SU-DHL-6 (cell line): Measurements from ENCODE around the gene COQ9.

ENCODE experiments used
- H2AFZ ChIP-seq: fragments of 200-600 bp; sonication (generic); 2 replicates; pipeline ENCODE4 v1.6.1; 2014; ENCODE audit warnings: low read depth, mild to moderate bottlenecking, moderate library complexity, mixed read lengths, antibody characterized with exemption, low read length; ENCODE audit not compliant: severe bottlenecking
- H3F3A ChIP-seq: fragments of 200-600 bp; shearing (Covaris generic); 2 replicates; pipeline ENCODE4 v1.6.0; 2016; ENCODE audit warnings: antibody characterized with exemption, mild to moderate bottlenecking; ENCODE audit not compliant: insufficient read depth
- H3K27ac ChIP-seq: fragments of 200-600 bp; sonication (generic); 2 replicates; pipeline ENCODE4 v1.5.1; 2016; ENCODE audit warnings: low read depth, mild to moderate bottlenecking, low read length, moderate library complexity, mixed read lengths
- H3K27me3 ChIP-seq: fragments of 200-600 bp; sonication (generic), shearing (Covaris generic); 2 replicates; pipeline ENCODE4 v1.6.0; 2014; ENCODE audit warnings: mild to moderate bottlenecking, low read length
- H3K36me3 ChIP-seq: fragments of 200-600 bp; sonication (generic); 2 replicates; pipeline ENCODE4 v1.6.1; 2014; ENCODE audit warnings: mild to moderate bottlenecking, low read length, mixed read lengths
- H3K4me2 ChIP-seq: fragments of 300-600, 200-600 bp; shearing (Covaris generic), sonication (generic); 2 replicates; pipeline ENCODE4 v1.6.0; 2014; ENCODE audit warnings: low read length, low read depth, mild to moderate bottlenecking; ENCODE audit not compliant: poor library complexity, severe bottlenecking
- H3K4me3 ChIP-seq: fragments of 200-600 bp; sonication (generic); 2 replicates; pipeline ENCODE4 v1.5.1; 2014; ENCODE audit warnings: antibody characterized with exemption, low read length, mild to moderate bottlenecking, mixed read lengths; ENCODE audit not compliant: insufficient read depth, poor library complexity, severe bottlenecking
- H3K79me2 ChIP-seq: fragments of 200-600 bp; sonication (generic); 2 replicates; pipeline ENCODE4 v1.6.1; 2014; ENCODE audit warnings: mild to moderate bottlenecking, low read length, moderate library complexity; ENCODE audit not compliant: insufficient read depth
- H3K9ac ChIP-seq: fragments of 200-600 bp; sonication (generic); 2 replicates; pipeline ENCODE4 v1.7.0; 2014; ENCODE audit warnings: mild to moderate bottlenecking, low read length
- H3K9me2 ChIP-seq: fragments of 200-600 bp; sonication (generic); replicated peaks from 2 replicates; pipeline ENCODE4 v1.6.1; 2014; ENCODE audit warnings: low read length; ENCODE audit not compliant: insufficient read depth
- H3K9me3 ChIP-seq: fragments of 200-600 bp; sonication (generic); 2 replicates; pipeline ENCODE4 v1.6.1; 2014; ENCODE audit warnings: low read length, mixed read lengths; ENCODE audit not compliant: insufficient read depth
- H4K20me1 ChIP-seq: fragments of 200-600 bp; sonication (generic); 2 replicates; pipeline ENCODE4 v1.6.1; 2014; ENCODE audit warnings: low read depth, mild to moderate bottlenecking, antibody characterized with exemption, low read length, moderate library complexity, mixed read lengths
- EZH2phosphoT487 ChIP-seq: fragments of 200-600 bp; sonication (generic), shearing (Covaris generic); conservative IDR thresholded peaks from 2 replicates; pipeline ENCODE4 v1.6.1; 2018; ENCODE audit warnings: mild to moderate bottlenecking, antibody characterized with exemption, low read length, moderate library complexity, mixed read lengths
- TF ChIP-seq, protein P1 (sequence below): fragments of 200-600 bp; sonication (generic); IDR thresholded peaks from one replicate; pipeline ENCODE4 v1.5.1; 2017; ENCODE audit warnings: antibody characterized with exemption, mild to moderate bottlenecking, low read length, moderate library complexity; ENCODE audit not compliant: insufficient read depth, poor library complexity, severe bottlenecking

Gene COQ9

DNA sequence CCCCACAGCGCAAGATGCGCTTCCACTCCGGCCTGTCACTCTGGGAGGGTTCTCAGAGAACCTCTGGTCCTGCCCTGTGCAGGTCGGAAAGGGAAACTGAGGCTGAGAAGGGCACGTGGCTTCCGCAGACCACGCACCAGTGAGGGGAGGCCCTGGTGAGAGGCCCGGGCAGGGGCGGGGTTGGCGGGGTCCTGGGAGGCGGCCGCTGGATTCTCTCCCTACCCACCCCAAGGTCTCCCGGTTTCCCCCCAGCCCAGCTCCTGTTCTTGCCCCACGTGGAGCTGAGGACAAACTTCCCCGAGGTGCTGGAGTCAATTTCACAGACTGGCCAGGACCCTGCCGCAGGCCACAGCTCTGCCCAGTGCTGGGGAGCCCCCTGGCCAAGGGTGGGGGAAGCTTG is 31.2 kb upstream of the COQ9 start:
- Histone ChIP-seq H3K36me3 (no peaks in the 10 kb centered on the region), H3F3A (no peaks in the 10 kb centered on the region), H4K20me1 (no peaks in the 10 kb centered on the region), H3K4me3 (no peak overlapping the region), H3K79me2 (no peaks in the 10 kb centered on the region), H3K27me3 (no peaks in the 10 kb centered on the region), H3K27ac (no peak overlapping the region), H2AFZ (no peak overlapping the region), H3K9me3 (no peaks in the 10 kb centered on the region), H3K9ac (no peak overlapping the region), H3K4me2 (no peak overlapping the region), H3K9me2 (no peaks in the 10 kb centered on the region)
- no peak for TF ChIP-seq EZH2phosphoT487
- TF ChIP-seq, protein P1, sequence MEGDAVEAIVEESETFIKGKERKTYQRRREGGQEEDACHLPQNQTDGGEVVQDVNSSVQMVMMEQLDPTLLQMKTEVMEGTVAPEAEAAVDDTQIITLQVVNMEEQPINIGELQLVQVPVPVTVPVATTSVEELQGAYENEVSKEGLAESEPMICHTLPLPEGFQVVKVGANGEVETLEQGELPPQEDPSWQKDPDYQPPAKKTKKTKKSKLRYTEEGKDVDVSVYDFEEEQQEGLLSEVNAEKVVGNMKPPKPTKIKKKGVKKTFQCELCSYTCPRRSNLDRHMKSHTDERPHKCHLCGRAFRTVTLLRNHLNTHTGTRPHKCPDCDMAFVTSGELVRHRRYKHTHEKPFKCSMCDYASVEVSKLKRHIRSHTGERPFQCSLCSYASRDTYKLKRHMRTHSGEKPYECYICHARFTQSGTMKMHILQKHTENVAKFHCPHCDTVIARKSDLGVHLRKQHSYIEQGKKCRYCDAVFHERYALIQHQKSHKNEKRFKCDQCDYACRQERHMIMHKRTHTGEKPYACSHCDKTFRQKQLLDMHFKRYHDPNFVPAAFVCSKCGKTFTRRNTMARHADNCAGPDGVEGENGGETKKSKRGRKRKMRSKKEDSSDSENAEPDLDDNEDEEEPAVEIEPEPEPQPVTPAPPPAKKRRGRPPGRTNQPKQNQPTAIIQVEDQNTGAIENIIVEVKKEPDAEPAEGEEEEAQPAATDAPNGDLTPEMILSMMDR = no peak

DNA sequence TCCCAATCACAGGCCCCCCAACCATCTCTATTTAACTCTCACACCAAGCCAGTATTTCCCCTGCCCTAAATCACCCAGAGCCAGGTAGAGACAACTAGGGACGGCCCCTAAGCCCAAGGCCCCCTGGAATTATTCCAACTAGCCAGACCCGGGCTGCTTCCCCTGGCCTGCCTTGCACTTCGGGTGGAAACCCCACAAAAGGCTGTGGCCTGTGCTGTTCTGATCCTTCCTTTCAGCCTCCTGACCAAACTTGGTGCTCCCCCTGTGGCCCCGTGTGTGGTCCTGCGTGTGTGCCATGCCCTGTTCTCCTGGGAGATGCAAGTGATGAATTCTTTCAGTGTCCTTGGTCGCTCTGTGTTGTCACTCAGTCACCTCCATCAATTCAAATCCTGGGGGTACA is 27.8 kb upstream of the COQ9 start:
- no peak overlapping the region for H3K4me2 ChIP-seq

DNA sequence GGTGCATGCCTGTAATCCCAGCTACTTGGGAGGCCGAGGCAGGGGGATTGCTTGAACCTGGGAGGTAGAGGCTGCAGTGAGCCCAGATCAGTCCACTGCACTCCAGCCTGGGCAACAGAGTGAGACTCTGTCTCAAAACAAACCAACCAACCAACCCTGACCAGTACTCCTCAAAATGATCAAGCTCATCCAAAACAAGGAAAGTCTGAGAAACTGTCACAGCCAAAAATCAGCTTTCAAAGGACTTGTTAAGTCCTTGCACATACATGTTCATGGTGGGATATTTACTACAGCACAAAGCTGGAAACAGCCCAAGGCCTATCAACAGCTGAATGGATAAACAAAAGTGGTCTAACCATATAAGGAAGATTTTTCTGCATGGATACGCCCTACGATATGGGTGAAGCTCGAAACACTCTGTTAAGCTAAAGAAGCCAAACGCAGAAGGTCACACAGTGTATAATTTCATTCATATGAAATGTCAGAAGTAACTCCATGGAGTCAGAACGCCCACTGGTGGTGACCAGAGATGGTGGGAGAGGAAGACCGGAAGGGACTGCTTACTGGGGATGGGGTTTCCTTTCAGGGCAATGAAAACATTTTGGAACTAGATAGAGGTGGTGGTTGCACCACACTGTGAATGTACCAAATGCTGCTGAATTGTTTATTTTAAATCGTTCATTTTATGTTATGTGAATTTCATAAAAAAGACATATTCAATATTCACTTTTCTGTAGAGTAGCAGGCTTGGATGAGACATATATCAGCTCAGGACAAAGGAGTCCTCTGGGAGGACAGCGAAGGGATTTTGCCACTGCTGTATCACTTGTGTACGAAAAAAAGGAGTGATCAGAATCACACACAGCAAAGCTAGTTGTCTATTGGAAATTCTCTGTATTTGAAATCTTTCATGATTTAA is 25.0 kb upstream of the COQ9 start:
- H3K27ac ChIP-seq = no peak overlapping the region
- H3K9me2 ChIP-seq = no peaks in the 10 kb centered on the region
- no peaks in the 10 kb centered on the region for H4K20me1 ChIP-seq
- H3K9me3 ChIP-seq = no peaks in the 10 kb centered on the region
- no peaks in the 10 kb centered on the region for H3K36me3 ChIP-seq
- no peak overlapping the region for H3K4me3 ChIP-seq
- no peaks in the 10 kb centered on the region for H3K27me3 ChIP-seq
- TF ChIP-seq, protein P1 = no peak
- TF ChIP-seq EZH2phosphoT487 = no peak
- no peak overlapping the region for H3K4me2 ChIP-seq
- H3F3A ChIP-seq = no peaks in the 10 kb centered on the region
- H2AFZ ChIP-seq = no peak overlapping the region
- H3K79me2 ChIP-seq = no peaks in the 10 kb centered on the region
- no peak overlapping the region for H3K9ac ChIP-seq

More for the DNA sequence above, 27.8 kb upstream of the COQ9 start:
- H3K9me3 ChIP-seq = no peaks in the 10 kb centered on the region
- H3F3A ChIP-seq = no peaks in the 10 kb centered on the region
- no peaks in the 10 kb centered on the region for H3K36me3 ChIP-seq
- no peak overlapping the region for H3K9ac ChIP-seq
- no peak for TF ChIP-seq EZH2phosphoT487
- TF ChIP-seq, protein P1 = no peak
- no peak overlapping the region for H2AFZ ChIP-seq
- no peak overlapping the region for H3K4me3 ChIP-seq
- no peaks in the 10 kb centered on the region for H3K9me2 ChIP-seq
- H3K79me2 ChIP-seq = no peaks in the 10 kb centered on the region
- H4K20me1 ChIP-seq = no peaks in the 10 kb centered on the region
- no peaks in the 10 kb centered on the region for H3K27me3 ChIP-seq
- no peak overlapping the region for H3K27ac ChIP-seq
